Mammary epithelial cell (primary cell): Measurements from ENCODE around the gene PPP1R17.

ENCODE experiments used
- EZH2 ChIP-seq: IDR thresholded peaks from 2 replicates; pipeline ENCODE4 v1.6.1; 2012; ENCODE audit warnings: low read length, inconsistent platforms, borderline replicate concordance
- TF ChIP-seq, protein P1 (sequence below), 2 donors: IDR thresholded peaks in 1 of 2; conservative IDR thresholded peaks in 1 of 2; 2 replicates each; pipeline ENCODE4 v1.5.1; 2011 to 2012; ENCODE audit warnings: inconsistent platforms in 2 of 2, low read length in 2 of 2, mild to moderate bottlenecking in 2 of 2, control low read depth in 1 of 2, low read depth in 1 of 2; ENCODE audit not compliant: insufficient read depth in 1 of 2; ENCODE audit errors: extremely low read depth in 1 of 2

DNA sequence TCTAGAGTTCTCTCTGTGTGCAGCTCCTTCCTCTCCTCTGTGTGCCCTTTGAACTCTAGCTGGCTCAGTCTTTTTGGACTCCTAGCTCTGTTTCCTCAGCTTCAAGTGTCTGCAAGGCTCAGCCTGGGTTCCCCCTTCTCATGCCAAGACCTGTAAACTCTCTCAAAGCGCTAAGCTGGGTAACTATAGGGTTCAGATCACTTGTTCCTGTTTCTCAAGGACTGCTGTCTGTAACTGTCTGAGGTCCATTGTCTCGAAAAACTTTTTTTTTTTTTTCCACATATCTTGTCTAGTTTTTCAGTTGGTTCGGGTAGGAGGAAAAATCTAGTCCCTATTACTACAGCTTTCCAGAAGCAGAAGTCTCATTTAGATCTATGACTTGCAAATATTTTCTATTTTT, 46.6 kb upstream of the PPP1R17 start:
- TF ChIP-seq, protein P1, sequence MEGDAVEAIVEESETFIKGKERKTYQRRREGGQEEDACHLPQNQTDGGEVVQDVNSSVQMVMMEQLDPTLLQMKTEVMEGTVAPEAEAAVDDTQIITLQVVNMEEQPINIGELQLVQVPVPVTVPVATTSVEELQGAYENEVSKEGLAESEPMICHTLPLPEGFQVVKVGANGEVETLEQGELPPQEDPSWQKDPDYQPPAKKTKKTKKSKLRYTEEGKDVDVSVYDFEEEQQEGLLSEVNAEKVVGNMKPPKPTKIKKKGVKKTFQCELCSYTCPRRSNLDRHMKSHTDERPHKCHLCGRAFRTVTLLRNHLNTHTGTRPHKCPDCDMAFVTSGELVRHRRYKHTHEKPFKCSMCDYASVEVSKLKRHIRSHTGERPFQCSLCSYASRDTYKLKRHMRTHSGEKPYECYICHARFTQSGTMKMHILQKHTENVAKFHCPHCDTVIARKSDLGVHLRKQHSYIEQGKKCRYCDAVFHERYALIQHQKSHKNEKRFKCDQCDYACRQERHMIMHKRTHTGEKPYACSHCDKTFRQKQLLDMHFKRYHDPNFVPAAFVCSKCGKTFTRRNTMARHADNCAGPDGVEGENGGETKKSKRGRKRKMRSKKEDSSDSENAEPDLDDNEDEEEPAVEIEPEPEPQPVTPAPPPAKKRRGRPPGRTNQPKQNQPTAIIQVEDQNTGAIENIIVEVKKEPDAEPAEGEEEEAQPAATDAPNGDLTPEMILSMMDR (conservative IDR thresholded peaks at IDR 0.05 in 1 of 2, IDR thresholded peaks at IDR 0.05 in 1 of 2; ENCODE audit: extremely low read depth in 1 of 2, insufficient read depth in 1 of 2, low read depth in 1 of 2, low read length in 2 of 2), result no peak
- TF ChIP-seq EZH2, result no peak
